ENCODE results near the gene SKIC8. TPM values are rescaled to one million over a fixed set of nuclear protein-coding genes. Genes with fewer than 3 reads are reported as not detected.

SKIC8 gene
- total RNA-seq, 1 donor from 2014 or later = 25.2 TPM

- ATAC-seq (ENCODE audit: poor library complexity) (peak; percentile 96), DNase-seq (peak; percentile 92)
- intact Hi-C loops (cut with DNase I) = loop anchor here (2.0 to 5.0 kb wide), 3 partner anchors 64 to 128 kb away; no protein-coding TSS in a partner anchor
These were observed 58.4 kb downstream of the SKIC8 start for GRCh38 chr15:78241017-78241416.

DNA sequence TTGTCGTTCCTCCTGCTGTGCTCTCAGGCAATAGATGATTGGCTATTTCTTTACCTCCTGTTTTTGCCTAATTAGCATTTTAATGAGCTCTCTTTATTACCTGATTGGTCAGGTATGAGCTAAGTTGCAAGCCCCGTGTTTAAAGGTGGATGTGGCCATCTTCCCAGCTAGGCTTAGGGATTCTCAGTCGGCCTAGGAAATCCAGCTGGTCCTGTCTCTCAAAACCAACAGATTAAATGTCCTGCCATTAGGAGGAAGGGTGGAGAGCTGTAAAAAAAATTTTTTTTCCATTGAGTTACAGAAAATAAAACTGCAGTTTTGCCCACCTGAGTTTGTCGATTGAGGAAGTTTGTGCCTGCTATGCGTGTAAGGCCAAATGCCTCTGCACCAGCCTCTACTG, 59.6 kb downstream of the SKIC8 start:
- no peak for ATAC-seq (ENCODE audit: poor library complexity)
- intact Hi-C loops (cut with DNase I) = loop anchor here (2.0 to 10.0 kb wide), 4 partner anchors 63 to 275 kb away; no protein-coding TSS in a partner anchor
- DNase-seq = no peak

DNA sequence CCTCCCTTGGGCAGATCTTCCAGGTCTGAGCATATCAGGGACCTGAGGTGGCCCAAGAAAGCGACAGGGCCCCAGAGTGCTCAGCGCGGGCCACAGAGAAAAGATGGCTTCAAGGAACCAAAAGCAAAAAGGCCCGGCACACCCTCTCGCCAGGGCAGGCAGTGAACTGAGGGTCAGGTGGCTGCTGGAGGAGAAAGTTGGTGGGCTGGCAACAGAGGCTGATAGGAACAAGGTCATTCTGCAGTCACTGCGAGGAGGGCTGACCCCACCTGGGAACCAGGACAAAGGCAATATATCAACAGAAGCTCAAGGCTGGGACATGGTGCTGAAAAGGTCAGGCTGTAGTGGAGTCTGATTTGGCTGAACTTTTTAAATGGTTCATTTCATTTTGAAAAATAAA, 62.3 kb downstream of the SKIC8 start:
- no peak for ATAC-seq (ENCODE audit: poor library complexity)
- intact Hi-C loops (cut with DNase I) = loop anchor here (10.0 kb wide), 1 partner anchor 272 kb away; no protein-coding TSS in a partner anchor
- no peak for DNase-seq

DNA sequence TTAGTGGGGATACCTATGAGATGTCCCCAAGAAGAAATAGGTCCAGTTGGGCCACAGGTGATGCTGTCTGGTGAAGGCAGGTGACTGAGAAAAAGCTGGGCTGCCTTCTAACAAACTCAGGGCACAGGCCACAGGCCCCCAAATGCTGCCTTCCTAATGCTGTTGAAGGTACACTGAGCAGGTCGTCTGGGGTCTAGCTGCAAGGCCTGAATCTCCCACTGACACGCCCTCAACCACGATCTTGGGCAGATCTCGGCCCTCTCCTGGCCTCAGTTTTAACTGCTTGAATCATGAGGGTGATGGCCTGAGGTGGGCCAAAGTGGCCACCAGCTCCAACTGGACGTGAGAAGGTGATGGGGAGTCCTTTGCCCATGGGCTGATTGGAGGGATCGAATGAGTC, 62.9 kb downstream of the SKIC8 start:
- DNase-seq = no peak
- intact Hi-C loops (cut with DNase I) = loop anchor here (10.0 kb wide), 1 partner anchor 272 kb away; no protein-coding TSS in a partner anchor
- no peak for ATAC-seq (ENCODE audit: poor library complexity)

- DNase-seq (no peak), ATAC-seq (ENCODE audit: poor library complexity) (no peak)
- intact Hi-C loops (cut with DNase I) = loop anchor here (10.0 kb wide), 1 partner anchor 270 kb away; no protein-coding TSS in a partner anchor
These were observed 64.8 kb downstream of the SKIC8 start, which contains the start of gene ACSBG1 for GRCh38 chr15:78234515-78235040. TSS of gene ACSBG1 (minus strand) at chr15:78234565. CDS start at chr15:78234501, 64 bp downstream.

DNA sequence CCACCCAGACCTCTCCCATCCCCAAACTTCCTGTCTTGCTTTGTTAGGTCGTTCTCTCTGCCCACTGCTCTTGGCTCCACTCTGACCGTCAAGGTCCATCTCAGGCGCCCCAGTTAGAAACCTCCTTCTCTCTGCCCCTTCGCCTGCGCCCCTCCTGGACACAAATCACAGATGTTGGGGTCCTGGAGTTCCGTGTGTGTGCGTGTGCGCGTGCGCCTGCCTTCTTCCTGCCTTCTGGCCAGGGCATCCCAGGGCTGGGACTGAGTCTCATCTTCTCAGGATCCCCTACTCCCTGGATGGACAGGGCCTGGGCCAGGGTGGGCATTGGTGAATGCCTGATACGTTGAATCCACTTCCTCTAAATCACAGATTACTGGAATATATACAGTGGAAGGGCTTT, 65.9 kb downstream of the SKIC8 start:
- intact Hi-C loops (cut with DNase I) = loop anchor here (10.0 kb wide), 1 partner anchor 269 kb away; no protein-coding TSS in a partner anchor
- no peak for ATAC-seq (ENCODE audit: poor library complexity)

More for the DNA sequence above, 65.9 kb downstream of the SKIC8 start:
- no peak for DNase-seq

Other genes starting within 250 kb of the SKIC8 start
- 9.8 TPM for gene TBC1D2B, start 221.9 kb downstream of the SKIC8 start, total RNA-seq
- gene SH2D7, start 207.0 kb downstream of the SKIC8 start, total RNA-seq = not detected
- 21.9 TPM for gene CIB2, start 168.2 kb downstream of the SKIC8 start, total RNA-seq
- 448 TPM for gene IDH3A, start 150.2 kb downstream of the SKIC8 start, total RNA-seq
- 0.38 TPM for gene ACSBG1, start 65.0 kb downstream of the SKIC8 start, total RNA-seq
- gene DNAJA4, start 35.0 kb downstream of the SKIC8 start, total RNA-seq = 79.9 TPM
- not detected for gene CRABP1, start 40.7 kb upstream of the SKIC8 start, total RNA-seq
- gene IREB2, start 138.6 kb upstream of the SKIC8 start, total RNA-seq = 24.8 TPM
- 4.9 TPM for gene HYKK, start 208.0 kb upstream of the SKIC8 start, total RNA-seq
- 113 TPM for gene PSMA4, start 240.8 kb upstream of the SKIC8 start, total RNA-seq

Measured in Right ventricle myocardium superior (tissue), 1 donor.